IgD-negative memory B cell (primary cell): Measurements from ENCODE around the gene SAMD10. TPM values are rescaled to one million over a fixed set of nuclear protein-coding genes. Genes with fewer than 3 reads are reported as not detected.
"Not testable (repeated sequence)": the region's sequence is repeated elsewhere in the genome, so short reads cannot be mapped to it uniquely, and the experiment has no call there.

ENCODE experiments used
- H3K27ac Mint-ChIP-seq, 3 donors: one replicate each; pipeline ENCODE4 v1.8.0; 2020 to 2022; ENCODE audit warnings: mild to moderate bottlenecking in 3 of 3, mixed read lengths in 3 of 3, moderate library complexity in 1 of 3
- H3K27me3 Mint-ChIP-seq: one replicate; pipeline ENCODE4 v1.8.0; 2021; ENCODE audit warnings: mixed read lengths
- H3K36me3 Mint-ChIP-seq: one replicate; pipeline ENCODE4 v1.8.0; 2020; ENCODE audit warnings: mild to moderate bottlenecking, mixed read lengths
- H3K4me1 Mint-ChIP-seq, 3 donors: one replicate each; pipeline ENCODE4 v1.8.0; 2020 to 2022; ENCODE audit warnings: mixed read lengths in 3 of 3, mild to moderate bottlenecking in 1 of 3
- H3K4me3 Mint-ChIP-seq, 4 donors: one replicate each; pipeline ENCODE4 v1.8.0; 2020 to 2022; ENCODE audit warnings: mild to moderate bottlenecking in 4 of 4, mixed read lengths in 4 of 4, moderate library complexity in 3 of 4
- H3K9me3 Mint-ChIP-seq, 3 donors: one replicate each; pipeline ENCODE4 v1.8.0; 2020 to 2021; ENCODE audit warnings: mixed read lengths in 3 of 3, mild to moderate bottlenecking in 1 of 3
- polyA plus RNA-seq: library from polyadenylated mRNA; unstranded; fragments of 300-500 nt; fragmentation: Illumina TruSeq; gene quantifications from one replicate; pipeline ENCODE4 v1.2.3, GENCODE V29; 2021

The SAMD10 gene
- polyA plus RNA-seq, 1 donor from 2014 or later: 9.5 TPM

- Mint-ChIP-seq H3K4me3 (peak overlapping the region in 3 of 4 donors; percentile 64 to 89 (median 78)), H3K4me1 (peaks cover 25 to 34% (median 26%) of the 10 kb centered on the region in 3 donors)
Measured at GRCh38 chr20:63976980-63977738, 2.3 kb downstream of the SAMD10 start.

GRCh38 chr20:63976511-63976910, 2.9 kb downstream of the SAMD10 start:
- H3K9me3 Mint-ChIP-seq, H3K36me3 Mint-ChIP-seq, H3K27me3 Mint-ChIP-seq: not testable (repeated sequence)
- H3K27ac Mint-ChIP-seq: peak overlapping the region in 1 of 3 donors; percentile 57
- peak overlapping the region in 2 of 4 donors; percentile 72 to 78 for H3K4me3 Mint-ChIP-seq
- peaks cover 21 to 30% (median 22%) of the 10 kb centered on the region in 3 donors for H3K4me1 Mint-ChIP-seq

More at GRCh38 chr20:63976980-63977738, 2.3 kb downstream of the SAMD10 start:
- no peaks in the 10 kb centered on the region for H3K9me3 Mint-ChIP-seq
- H3K27me3 Mint-ChIP-seq: no peaks in the 10 kb centered on the region
- peak overlapping the region in 2 of 3 donors; percentile 57 to 91 for H3K27ac Mint-ChIP-seq
- no peaks in the 10 kb centered on the region for H3K36me3 Mint-ChIP-seq

- H3K4me1 Mint-ChIP-seq: peaks cover 7 to 17% (median 10%) of the 10 kb centered on the region in 3 donors
- H3K9me3 Mint-ChIP-seq: no peaks in the 10 kb centered on the region
- H3K4me3 Mint-ChIP-seq: peak overlapping the region in 1 of 4 donors; percentile 71
- H3K27ac Mint-ChIP-seq: no peak overlapping the region
- no peaks in the 10 kb centered on the region for H3K36me3 Mint-ChIP-seq
- no peaks in the 10 kb centered on the region for H3K27me3 Mint-ChIP-seq
Measured at GRCh38 chr20:63974402-63975200, 4.8 kb downstream of the SAMD10 start.

GRCh38 chr20:63973636-63974401, 5.6 kb downstream of the SAMD10 start:
- H3K9me3 Mint-ChIP-seq: no peaks in the 10 kb centered on the region
- peak overlapping the region in 2 of 4 donors; percentile 20 to 71 for H3K4me3 Mint-ChIP-seq
- no peaks in the 10 kb centered on the region for H3K27me3 Mint-ChIP-seq
- H3K36me3 Mint-ChIP-seq: no peaks in the 10 kb centered on the region
- peak overlapping the region in 1 of 3 donors; percentile 83 for H3K27ac Mint-ChIP-seq
- peaks cover 6 to 19% (median 13%) of the 10 kb centered on the region in 3 donors for H3K4me1 Mint-ChIP-seq

GRCh38 chr20:63973160-63973479, 6.3 kb downstream of the SAMD10 start:
- peaks cover 1 to 19% (median 10%) of the 10 kb centered on the region in 3 donors for H3K4me1 Mint-ChIP-seq
- H3K9me3 Mint-ChIP-seq: no peaks in the 10 kb centered on the region
- H3K4me3 Mint-ChIP-seq: peak overlapping the region in 1 of 4 donors; percentile 71
- no peaks in the 10 kb centered on the region for H3K36me3 Mint-ChIP-seq
- H3K27me3 Mint-ChIP-seq: no peaks in the 10 kb centered on the region
- H3K27ac Mint-ChIP-seq: peak overlapping the region in 1 of 3 donors; percentile 83

- Mint-ChIP-seq H3K4me1 (peaks cover 0 to 17% (median 9%) of the 10 kb centered on the region in 3 donors), H3K27ac (no peak overlapping the region), H3K9me3 (no peaks in the 10 kb centered on the region), H3K27me3 (no peaks in the 10 kb centered on the region), H3K4me3 (peak overlapping the region in 2 of 4 donors; percentile 46 to 71), H3K36me3 (no peaks in the 10 kb centered on the region)
Measured at GRCh38 chr20:63972312-63973159, 6.9 kb downstream of the SAMD10 start.

- not testable (repeated sequence) for H3K36me3 Mint-ChIP-seq, H3K9me3 Mint-ChIP-seq, H3K27me3 Mint-ChIP-seq
- H3K4me3 Mint-ChIP-seq: peak overlapping the region in 2 of 4 donors; percentile 32 to 63
- H3K4me1 Mint-ChIP-seq: peaks cover 0 to 17% (median 9%) of the 10 kb centered on the region in 3 donors
- H3K27ac Mint-ChIP-seq: peak overlapping the region in 2 of 3 donors; percentile 62 to 84
Measured at GRCh38 chr20:63971960-63972311, 7.5 kb downstream of the SAMD10 start.

GRCh38 chr20:63970714-63971431, 8.6 kb downstream of the SAMD10 start:
- Mint-ChIP-seq H3K27ac (peak overlapping the region in 1 of 3 donors; percentile 84), H3K9me3 (peaks cover 0 to 2% (median 0%) of the 10 kb centered on the region in 3 donors), H3K27me3 (no peaks in the 10 kb centered on the region), H3K4me3 (peak overlapping the region; percentile 63 to 83 (median 78)), H3K4me1 (peaks cover 0 to 14% (median 7%) of the 10 kb centered on the region in 3 donors), H3K36me3 (no peaks in the 10 kb centered on the region)

- H3K4me1 Mint-ChIP-seq: peaks cover 0 to 14% (median 7%) of the 10 kb centered on the region in 3 donors
- H3K36me3 Mint-ChIP-seq: no peaks in the 10 kb centered on the region
- peak within 1 kb of the TSS in 1 of 3 donors; percentile 60 for H3K27ac Mint-ChIP-seq
- H3K9me3 Mint-ChIP-seq: peaks cover 0 to 2% (median 0%) of the 10 kb centered on the region in 3 donors
- peak within 1 kb of the TSS; percentile 79 to 88 (median 83) for H3K4me3 Mint-ChIP-seq
- no peaks in the 10 kb centered on the region for H3K27me3 Mint-ChIP-seq
Measured at GRCh38 chr20:63969838-63970713, 9.4 kb downstream of the SAMD10 start, which contains the start of gene ZNF512B. Gene ZNF512B (minus strand): TSS chr20:63969930. CDS start chr20:63967950, 1,980 bp downstream.

GRCh38 chr20:63968928-63969760, 10.3 kb downstream of the SAMD10 start:
- Mint-ChIP-seq H3K4me1 (peaks cover 0 to 14% (median 7%) of the 10 kb centered on the region in 3 donors), H3K4me3 (peak overlapping the region; percentile 79 to 88 (median 83)), H3K27me3 (no peaks in the 10 kb centered on the region), H3K9me3 (peaks cover 0 to 2% (median 0%) of the 10 kb centered on the region in 3 donors), H3K27ac (peak overlapping the region in 1 of 3 donors; percentile 60), H3K36me3 (no peaks in the 10 kb centered on the region)

- Mint-ChIP-seq H3K4me3 (peak overlapping the region; percentile 79 to 88 (median 83)), H3K4me1 (peaks cover 0 to 10% (median 4%) of the 10 kb centered on the region in 3 donors), H3K27me3 (no peaks in the 10 kb centered on the region), H3K36me3 (no peaks in the 10 kb centered on the region), H3K9me3 (peaks cover 0 to 2% (median 0%) of the 10 kb centered on the region in 3 donors), H3K27ac (peak overlapping the region in 2 of 3 donors; percentile 60 to 67)
Measured at GRCh38 chr20:63968136-63968927, 11.1 kb downstream of the SAMD10 start.
